SK-N-SH (cell line): ENCODE data around the gene TPSG1.

Experiments
- GABPA ChIP-seq: IDR thresholded peaks from 2 replicates; pipeline ENCODE4 v1.4.0; 2012; ENCODE audit warnings: low read depth, mild to moderate bottlenecking
- MXI1 ChIP-seq: IDR thresholded peaks from 2 replicates; pipeline ENCODE4 v1.6.1; 2012; ENCODE audit warnings: mild to moderate bottlenecking, low read depth, low read length, improper control_type of control experiment
- TAF1 ChIP-seq: IDR thresholded peaks from 2 replicates; pipeline ENCODE4 v1.6.1; 2012; ENCODE audit warnings: low read depth, mild to moderate bottlenecking, low read length, moderate library complexity, borderline replicate concordance
- TF ChIP-seq, protein P1 (sequence below): fragments of 200-600 bp; sonication (generic); IDR thresholded peaks from 2 replicates; pipeline ENCODE4 v1.6.1; 2017; ENCODE audit warnings: antibody characterized with exemption, mild to moderate bottlenecking, moderate library complexity

- no peak for TF ChIP-seq TAF1
- TF ChIP-seq, protein P1, sequence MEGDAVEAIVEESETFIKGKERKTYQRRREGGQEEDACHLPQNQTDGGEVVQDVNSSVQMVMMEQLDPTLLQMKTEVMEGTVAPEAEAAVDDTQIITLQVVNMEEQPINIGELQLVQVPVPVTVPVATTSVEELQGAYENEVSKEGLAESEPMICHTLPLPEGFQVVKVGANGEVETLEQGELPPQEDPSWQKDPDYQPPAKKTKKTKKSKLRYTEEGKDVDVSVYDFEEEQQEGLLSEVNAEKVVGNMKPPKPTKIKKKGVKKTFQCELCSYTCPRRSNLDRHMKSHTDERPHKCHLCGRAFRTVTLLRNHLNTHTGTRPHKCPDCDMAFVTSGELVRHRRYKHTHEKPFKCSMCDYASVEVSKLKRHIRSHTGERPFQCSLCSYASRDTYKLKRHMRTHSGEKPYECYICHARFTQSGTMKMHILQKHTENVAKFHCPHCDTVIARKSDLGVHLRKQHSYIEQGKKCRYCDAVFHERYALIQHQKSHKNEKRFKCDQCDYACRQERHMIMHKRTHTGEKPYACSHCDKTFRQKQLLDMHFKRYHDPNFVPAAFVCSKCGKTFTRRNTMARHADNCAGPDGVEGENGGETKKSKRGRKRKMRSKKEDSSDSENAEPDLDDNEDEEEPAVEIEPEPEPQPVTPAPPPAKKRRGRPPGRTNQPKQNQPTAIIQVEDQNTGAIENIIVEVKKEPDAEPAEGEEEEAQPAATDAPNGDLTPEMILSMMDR, result no peak
- no peak for TF ChIP-seq MXI1
- TF ChIP-seq GABPA, result no peak
Measured at GRCh38 chr16:1245452-1246020, 20.5 kb upstream of the TPSG1 start.
